GOT3 (cell line): Measurements from ENCODE around the gene ZNF627.
"Not testable (repeated sequence)": the region's sequence is repeated elsewhere in the genome, so short reads cannot be mapped to it uniquely, and the experiment has no call there.

ENCODE experiments used
- DNase-seq: peaks from one replicate; lab custom pipeline; 2025; ENCODE audit warnings: mixed read lengths; lab: John Stamatoyannopoulos, UW

The ZNF627 gene

DNA sequence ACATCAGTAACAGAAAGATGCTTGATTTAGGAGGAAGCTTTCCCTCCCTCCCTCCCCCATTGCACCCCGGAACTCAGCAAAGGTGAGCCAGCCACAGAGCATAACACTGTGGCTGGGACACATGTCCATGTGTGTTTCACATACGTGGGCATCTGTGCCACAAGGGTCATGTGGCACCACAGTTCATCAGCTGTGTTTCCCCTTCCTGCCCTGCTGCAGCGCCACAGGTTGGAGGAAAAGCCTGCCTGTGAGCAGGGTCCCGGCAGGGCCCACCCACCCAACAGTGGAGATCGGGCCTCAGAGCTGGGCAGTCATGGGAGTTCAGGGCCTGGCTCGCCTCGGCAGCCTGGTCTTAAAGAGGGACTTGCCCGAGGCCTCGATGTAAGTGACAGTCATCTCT is 22.6 kb upstream of the ZNF627 start:
- DNase-seq = no peak

DNA sequence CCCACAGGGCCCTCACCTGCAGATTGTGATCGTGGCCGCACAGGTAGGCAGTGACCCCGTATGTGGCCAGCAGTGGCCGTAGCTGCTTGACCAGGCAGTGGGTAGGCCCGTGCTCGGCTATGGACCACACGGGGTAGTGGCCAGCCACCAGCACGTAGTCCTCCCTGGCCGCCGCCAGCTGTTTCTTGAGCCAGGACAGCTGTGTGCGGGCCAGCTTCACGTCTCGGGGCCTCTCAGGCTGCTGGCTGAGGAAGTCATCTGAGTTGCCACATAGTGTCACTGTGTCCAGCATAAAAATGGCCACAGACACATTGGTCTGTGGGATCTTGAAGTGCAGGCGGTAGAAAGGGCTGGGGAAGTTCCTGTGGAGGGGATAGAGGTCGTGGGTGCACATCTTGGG is 21.1 kb upstream of the ZNF627 start:
- DNase-seq = no peak

- no peak for DNase-seq
Measured at GRCh38 chr19:11577451-11578257, 19.6 kb upstream of the ZNF627 start, which contains the start of gene ACP5. TSS of gene ACP5 (minus strand) at chr19:11577645. CDS start at chr19:11577317, 328 bp downstream.

DNA sequence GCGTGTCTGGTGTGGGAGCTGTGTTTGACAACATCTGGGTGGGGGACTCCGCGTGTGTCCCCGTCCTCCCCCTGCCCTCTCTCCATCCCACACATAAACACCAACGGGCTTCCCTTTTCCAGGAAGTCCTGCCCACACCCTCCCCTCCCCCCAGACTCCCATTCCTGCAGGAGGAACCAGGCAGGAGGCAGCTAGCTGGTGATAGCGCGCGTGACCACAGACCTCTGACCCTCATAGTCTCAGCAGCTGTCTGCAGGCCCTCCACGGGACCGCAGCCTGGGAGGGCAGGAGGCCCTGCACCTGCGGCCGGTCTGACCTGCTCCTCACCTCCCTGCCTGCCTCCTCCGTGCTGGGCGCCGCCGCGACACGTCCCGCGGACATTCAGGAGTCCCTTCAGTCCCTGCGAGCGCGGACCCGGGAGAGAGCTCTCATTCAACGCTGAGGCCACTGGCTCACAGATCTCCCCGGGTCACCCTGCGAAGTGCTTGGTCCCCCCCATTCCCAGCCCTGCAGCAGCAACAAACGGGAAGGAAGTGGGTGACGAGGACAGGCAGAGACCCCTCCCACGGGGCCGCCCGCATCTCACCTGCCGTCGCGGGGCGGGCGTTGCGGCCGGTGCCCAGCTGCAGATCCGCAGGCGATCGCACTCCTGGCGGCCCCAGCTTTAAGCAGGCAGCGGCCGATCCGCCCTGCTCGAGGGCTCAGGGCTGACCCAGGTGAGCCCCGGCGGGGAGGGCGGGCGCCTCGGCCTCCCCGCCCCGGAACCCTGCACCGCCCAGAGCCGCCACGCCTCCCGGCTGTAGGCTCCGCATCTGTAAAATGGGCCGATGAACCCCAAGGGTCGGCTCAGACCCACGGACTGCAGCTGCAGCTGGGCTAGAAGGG is 18.8 kb upstream of the ZNF627 start:
- no peak for DNase-seq

GRCh38 chr19:11580116-11580515 is 17.2 kb upstream of the ZNF627 start:
- DNase-seq = no peak

GRCh38 chr19:11581740-11582139 is 15.5 kb upstream of the ZNF627 start:
- no peak for DNase-seq

GRCh38 chr19:11586331-11586730 is 11.0 kb upstream of the ZNF627 start:
- no peak for DNase-seq

GRCh38 chr19:11587302-11587974 is 9.8 kb upstream of the ZNF627 start:
- DNase-seq = peak; percentile 17

DNA sequence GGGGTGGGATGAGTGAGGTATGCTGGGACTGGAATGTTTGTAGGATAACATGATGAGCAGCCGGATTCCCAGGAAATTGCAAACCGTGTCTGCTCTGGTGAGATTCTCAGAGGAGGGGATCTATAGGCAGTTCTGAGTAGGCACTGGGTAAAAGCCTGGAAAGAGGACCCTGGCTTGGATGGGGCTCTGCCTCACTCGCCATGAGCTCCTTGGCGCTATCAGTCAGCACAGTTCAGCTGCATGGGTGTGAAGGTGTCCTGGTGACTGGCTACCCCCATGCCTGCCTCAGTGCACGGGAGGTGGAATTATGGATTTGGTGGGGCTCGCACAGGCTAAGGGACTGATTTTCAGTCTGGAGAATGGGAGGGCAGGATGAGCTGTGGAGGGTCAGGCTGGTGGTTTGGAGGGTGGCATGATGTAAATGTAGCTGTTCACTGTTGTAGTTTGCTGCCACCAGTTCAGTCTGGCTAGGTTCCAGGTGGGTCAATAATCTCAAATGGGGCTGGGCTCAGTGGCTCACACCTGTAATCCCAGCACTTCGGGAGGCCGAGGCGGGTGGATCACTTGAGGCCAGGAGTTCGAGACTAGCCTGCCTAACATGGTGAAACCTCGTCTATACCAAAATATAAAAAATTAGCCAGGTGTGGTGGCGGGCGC is 9.2 kb upstream of the ZNF627 start:
- DNase-seq = no peak

DNA sequence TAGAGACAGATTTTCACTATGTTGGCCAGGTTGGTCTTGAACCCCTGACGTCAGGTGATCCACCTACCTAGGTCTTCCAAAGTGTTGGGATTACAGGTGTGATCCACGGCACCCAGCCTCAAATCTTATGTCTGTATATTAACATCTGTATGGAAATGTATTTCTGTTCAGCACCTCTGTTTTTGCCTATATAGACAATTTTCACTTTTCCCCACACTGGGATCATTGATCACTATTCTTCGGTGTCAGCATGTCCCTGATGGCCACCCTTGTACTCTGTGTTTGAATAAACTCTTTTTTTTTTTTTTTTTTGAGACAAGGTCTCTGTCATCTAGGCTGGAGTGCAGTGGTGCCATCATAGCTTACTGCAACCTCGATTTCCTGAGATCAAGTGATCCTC is 3.2 kb upstream of the ZNF627 start:
- DNase-seq = no peak

DNA sequence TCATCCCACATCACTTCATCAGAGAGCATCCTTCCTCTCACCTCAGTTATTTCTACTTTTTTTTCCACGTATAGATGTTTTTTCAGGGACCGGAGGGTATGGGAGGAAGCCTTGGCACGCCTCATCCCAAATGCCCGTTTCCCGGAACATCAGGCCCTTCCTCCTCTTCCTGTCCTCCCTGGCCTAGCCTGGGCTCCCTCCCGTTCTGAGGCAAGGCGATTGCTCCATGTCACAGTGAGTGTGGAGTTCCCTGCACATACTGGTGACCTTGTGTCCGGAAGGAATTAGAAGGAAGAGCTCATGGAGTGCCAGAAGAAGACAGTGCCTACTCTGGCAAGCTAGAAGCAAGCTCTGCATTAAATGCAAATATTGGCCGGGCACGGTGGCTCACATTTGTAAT is 1.1 kb upstream of the ZNF627 start:
- DNase-seq = no peak

DNA sequence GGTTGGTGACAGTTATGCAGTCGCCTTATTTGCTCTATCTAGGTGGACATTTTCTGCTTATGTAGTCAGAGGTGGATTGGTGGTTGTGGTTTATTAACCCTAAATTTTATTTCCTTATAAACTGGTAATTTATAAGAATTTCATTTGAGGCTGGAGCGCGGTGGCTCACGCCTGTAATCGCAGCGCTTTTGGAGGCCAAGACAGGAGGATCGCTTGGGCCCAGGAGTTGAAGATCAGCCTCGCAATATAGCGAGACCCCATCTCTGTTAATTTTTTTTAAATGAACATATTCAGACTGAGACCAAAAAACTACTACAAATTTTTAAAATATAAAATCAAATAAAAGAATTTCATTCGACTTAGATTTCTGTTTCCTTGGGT is 810 bp downstream of the ZNF627 start:
- no peak for DNase-seq

- DNase-seq = no peak
Measured at GRCh38 chr19:11598746-11599145, 1.5 kb downstream of the ZNF627 start.

DNA sequence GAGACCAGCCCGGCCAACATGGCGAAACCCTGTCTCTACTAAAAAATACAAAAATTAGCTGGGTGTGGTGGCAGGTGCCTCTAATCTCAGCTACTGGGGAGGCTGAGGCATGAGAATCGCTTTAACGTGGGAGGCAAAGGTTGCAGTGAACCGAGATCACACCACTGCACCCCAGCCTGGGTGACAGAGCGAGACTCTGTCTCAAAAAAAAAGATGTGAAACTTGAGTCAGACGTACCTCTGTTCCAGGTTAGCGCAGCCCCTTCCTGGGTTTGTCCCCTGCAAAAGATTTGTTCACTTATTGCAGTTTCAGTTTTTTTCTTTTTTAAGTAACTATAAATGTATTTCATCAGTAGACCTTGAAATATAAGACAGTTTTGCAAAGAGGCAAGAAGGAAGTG is 2.4 kb downstream of the ZNF627 start:
- not testable (repeated sequence) for DNase-seq

DNA sequence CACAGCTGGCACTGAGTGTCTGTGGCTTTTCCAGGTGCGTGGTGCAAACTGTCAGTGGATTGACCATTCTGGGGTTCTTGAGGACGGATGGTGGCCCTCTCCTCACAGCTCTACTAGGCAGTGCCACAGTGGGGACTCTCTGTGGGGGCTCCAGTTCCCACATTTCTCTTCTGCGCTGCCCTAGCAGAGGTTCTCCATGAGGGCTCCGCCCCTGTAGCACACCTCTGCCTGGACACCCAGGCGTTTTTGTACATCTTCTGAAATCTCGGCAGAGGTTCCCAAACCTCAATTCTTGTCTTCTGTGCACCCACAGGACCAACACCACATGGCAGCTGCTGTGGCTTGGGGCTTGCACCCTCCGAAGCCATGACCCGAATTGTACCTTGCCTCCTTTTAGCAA is 9.2 kb downstream of the ZNF627 start:
- no peak for DNase-seq

DNA sequence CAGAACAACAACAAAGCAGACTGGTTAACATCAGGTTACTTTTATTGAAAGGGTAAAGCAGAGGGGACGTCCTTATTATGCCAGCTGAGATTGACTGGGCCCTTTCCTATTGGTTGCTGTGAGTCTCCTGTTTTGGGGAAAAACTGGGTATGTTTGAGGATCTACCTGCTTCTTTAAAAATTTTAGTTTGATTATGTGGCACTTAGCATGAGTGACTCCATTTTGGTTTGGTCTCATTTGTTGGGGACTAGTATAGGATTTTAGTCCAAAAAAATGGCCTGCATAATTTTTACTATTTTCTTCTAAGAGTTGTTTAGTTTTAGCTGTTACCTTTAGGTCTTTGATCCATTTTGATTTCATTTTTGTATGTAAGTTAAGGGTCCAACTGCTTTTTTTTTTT is 14.4 kb downstream of the ZNF627 start:
- DNase-seq = no peak

- DNase-seq = no peak
Measured at GRCh38 chr19:11612816-11613511, 15.7 kb downstream of the ZNF627 start.

DNA sequence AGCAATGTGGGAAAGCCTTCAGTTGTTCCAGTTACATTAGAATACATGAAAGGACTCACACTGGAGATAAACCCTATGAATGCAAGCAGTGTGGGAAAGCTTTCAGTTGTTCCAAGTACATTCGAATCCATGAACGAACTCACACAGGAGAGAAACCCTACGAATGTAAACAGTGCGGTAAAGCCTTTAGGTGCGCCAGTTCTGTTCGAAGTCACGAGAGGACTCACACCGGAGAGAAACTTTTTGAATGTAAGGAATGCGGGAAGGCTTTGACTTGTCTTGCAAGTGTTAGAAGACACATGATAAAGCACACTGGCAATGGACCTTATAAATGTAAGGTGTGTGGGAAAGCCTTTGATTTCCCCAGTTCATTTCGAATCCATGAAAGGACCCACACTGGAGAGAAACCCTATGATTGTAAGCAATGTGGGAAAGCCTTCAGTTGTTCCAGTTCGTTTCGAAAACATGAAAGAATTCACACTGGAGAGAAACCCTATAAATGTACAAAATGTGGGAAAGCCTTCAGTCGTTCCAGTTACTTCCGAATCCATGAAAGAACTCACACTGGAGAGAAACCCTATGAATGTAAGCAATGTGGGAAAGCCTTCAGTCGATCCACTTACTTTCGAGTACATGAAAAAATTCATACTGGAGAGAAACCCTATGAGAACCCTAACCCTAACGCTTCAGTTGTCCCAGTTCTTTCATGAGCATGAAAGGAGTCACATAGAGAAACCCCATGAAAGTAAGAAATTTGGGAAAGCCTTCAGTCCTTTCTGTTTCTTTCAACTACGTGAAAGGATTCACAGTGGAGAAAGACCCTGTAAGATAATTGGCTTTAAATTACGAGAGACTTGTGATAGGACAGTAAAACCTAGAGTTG is 20.1 kb downstream of the ZNF627 start:
- no peak for DNase-seq

DNA sequence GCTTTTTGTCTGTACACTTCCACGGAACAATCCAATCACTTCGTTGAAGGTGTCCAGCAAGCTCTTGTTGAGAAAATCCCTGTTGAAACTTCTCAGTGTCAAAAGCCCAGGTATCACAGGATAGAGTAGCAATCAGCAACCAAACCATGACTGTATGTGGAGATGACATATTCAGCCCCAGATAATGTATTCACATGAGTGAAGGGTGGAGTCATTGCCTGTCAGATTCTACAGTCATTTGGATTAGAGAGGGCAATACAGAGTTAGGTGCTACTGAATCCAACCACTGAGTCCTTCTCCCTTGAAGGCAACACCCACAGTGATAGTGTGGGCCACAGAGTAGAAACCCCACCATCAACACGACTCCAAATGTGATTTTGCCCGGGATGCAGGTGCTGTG is 23.3 kb downstream of the ZNF627 start:
- DNase-seq = no peak

DNA sequence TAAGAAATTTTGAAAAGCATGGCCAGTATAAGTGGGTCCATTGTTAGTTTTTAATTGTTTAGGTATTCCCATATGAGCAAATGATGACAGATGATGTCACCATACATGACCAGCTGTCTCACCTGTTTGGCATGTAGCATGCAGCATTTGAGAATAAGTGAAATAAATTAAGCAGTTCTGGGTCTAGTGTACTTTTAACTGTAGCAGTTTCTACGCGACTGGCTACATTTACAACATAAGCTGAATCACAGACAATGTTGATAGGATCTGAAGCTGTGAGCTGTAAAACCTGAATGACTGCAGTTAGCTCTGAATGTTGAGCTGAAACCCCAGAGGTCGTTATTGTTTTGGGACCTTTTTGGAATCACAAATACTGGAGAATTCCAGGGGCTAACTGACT is 25.1 kb downstream of the ZNF627 start:
- DNase-seq = not testable (repeated sequence)
